NCI-H510A treated with DMSO at 0.1 percent for 48 hours (cell line): ENCODE measurements around the gene SIGLEC8.
"Not testable (repeated sequence)": the region's sequence is repeated elsewhere in the genome, so short reads cannot be mapped to it uniquely, and the experiment has no call there.

ENCODE experiments used
- DNase-seq: peaks from one replicate; lab custom pipeline; 2025; lab: John Stamatoyannopoulos, UW

Gene SIGLEC8

DNA sequence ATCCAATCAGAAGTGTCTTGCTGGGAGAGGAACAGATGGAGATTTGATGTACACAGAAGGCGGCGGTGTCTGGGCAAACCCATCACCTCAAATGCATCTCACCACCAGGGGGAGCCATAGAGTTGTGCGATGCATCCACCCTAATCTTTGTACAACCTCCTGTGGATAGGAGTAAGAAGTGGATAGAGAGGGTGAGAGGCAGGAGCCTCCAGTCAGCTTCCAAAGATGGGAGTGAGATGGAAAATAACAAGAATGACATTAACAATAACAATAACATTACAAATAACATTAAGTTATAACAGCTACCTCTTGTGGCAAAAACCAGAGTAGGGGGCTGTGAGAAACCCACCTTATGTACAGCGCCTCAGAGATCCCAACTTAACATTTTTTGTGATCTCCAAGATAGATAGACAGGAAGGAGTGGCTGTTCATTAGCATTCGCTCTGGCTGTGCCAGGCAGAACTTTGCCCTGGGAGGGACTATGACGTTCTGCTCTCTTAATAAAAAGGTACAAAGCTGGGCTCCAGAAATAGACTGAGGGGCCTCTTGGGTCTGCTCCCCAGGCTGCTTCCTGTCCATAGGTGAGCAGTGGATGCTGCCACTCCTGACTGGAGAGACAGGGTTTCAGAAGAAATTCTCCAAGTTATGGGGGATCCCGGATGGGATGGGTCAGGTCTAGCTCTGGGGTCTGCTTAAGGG, 14.9 kb upstream of the SIGLEC8 start:
- peak; percentile 1 for DNase-seq

DNA sequence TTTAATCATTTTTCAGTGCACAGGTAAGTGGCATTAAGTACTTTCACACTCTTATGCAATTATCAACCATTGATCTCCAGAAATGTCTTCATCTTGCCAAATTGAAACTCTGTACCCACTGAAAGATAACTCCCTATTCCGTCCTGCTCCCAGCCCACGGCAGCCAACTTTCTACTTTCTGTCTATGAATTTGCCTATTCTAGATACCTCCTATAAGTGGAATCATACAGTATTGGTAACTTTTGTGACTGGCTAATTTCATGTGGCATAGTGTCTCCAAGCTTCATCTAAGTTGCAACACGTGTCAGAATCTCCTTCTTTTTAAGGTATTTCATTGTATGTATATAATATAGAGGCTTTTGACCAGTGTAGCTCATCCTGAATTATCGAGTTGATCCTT, 14.4 kb upstream of the SIGLEC8 start:
- DNase-seq, result no peak

DNA sequence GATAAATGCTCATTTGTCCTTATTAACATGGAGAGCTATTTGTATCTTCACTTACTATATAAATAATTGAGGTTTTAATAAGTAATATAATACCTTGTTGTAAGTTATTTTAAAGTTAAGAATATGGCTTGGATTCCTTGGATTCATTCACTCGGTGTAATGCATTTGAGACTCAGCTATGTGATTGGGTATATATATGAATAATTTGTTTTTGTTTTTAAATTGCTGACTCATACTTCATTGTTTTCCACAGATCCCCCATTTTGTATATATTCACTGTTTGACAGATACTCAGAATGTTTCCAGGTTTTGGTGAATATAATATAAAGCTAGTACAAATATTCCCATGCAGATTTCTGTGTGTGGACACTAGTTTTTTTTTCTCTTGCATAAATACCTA, 13.3 kb upstream of the SIGLEC8 start:
- DNase-seq, result no peak

DNA sequence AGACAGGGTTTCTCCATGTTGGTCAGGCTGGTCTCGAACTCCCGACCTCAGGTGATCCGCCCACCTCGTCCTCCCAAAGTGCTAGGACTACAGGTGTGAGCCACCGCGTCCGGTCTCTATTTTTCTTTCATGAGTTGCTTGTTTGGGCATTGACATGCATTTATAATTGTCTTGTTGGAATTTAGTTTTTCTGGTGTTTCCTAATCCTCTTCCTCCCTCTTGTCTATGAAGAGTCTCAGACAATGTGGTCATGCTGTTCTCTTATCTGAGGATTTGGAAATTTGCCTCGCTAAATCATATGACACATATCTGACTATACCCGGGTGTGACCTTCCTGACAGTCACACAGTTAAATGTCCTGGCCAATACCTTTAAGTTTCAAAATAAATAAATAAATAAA, 12.7 kb upstream of the SIGLEC8 start:
- DNase-seq, result no peak

DNA sequence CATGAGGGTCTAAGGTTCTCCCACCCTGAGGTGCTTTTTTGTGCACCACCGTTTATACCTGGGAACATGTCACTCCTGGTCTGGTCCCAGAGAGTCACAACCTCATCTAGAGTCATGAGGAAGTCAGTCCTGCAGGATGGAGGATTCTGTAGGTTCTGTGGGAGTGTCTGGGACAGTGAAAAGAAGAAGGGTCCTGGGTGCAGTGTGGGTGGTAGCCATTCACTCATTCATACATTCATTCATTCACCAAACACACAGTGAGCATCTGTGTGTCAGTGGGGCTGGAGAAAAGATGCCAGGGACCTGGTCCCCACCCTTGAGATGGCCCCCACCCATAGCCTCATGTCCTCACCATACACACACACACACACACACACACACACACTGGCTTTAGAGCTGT, 11.4 kb upstream of the SIGLEC8 start:
- DNase-seq, result no peak

DNA sequence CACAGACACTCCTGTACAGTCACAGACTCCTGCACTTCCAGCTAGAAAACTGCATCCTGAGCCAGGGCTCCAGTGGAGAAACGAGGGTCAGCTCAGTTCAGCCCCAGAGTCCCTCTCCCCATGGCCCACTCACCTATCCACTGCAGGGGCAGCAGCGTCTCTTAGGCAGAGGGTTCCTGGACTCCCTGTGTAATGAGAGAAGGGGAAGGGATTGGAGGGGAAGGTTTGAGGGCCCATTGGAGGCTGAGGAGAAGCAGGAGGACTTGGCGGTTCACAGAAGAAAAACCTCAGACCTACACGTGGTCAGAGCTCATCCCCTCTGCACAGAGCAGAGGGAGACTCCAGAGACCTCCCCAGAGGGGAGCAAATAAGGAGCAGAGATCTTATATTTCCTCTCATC, 10.9 kb upstream of the SIGLEC8 start:
- DNase-seq, result no peak

DNA sequence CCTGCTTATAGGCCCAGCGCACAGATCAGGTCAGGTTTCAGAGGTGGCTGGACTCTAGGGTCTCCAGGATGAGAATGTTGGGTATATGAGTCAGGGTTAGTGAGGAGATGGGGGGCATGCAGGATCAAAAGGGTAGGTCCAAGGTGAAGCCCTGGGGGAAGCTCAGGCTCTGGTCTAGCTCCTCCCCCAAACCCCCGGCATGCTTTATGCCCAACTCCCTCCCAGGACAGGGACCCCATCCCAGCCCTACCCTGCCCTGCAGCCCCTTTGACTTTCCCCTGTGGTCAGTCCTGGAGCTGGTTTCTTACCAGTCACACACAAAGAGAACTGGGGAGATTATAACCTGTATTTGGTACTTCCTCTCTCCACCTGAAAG, 10.3 kb upstream of the SIGLEC8 start:
- DNase-seq, result no peak

DNA sequence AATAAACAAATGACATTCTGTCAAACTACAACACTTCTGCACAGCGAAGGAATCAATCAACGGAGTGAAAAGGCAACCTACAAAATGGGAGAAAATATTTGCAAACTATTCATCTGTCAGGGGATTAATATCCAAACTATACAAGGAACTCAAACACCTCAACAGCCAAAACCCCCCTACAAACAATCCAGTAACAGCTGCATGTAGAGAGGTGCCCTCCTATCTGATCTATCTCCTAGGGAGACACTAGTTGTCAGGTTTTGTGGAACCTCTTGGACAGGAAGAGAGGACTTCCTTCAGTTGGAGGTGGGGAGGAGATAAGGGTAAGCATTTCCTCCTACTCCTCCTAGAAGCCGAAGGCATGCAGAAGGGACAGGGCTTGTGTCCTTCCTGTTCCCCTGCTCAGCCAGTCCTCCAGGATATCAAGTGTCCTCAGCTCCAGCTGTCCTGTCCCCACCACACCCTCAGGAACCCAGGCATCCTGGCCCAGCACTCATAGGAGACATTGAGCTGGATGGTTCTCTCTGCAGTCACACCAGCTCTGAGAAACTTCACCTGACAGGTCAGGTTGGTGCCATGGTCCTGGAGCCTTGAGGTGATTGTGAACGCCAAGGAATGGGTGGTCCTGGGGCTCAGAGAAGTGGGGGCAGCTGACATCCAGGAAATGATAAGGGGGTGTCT, 9.8 kb upstream of the SIGLEC8 start:
- no peak for DNase-seq

DNA sequence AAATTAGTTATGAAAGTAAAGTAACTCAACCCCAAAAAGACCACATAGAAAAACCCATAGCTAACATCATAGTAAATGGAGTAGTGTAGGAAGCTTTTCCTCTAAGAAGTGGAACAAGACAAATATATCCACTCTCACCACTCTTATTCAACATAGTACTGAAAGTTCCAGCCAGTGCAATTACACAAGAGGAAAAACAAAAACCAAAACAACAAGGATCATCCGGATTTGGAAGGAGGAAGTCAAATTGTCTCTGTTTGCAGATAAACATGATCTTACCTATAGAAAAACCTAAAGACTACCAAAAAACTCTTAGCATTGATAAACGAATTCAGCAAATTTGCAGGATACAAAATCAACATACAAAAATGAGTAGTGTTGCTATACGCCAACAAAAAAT, 8.5 kb upstream of the SIGLEC8 start:
- DNase-seq, result no peak

DNA sequence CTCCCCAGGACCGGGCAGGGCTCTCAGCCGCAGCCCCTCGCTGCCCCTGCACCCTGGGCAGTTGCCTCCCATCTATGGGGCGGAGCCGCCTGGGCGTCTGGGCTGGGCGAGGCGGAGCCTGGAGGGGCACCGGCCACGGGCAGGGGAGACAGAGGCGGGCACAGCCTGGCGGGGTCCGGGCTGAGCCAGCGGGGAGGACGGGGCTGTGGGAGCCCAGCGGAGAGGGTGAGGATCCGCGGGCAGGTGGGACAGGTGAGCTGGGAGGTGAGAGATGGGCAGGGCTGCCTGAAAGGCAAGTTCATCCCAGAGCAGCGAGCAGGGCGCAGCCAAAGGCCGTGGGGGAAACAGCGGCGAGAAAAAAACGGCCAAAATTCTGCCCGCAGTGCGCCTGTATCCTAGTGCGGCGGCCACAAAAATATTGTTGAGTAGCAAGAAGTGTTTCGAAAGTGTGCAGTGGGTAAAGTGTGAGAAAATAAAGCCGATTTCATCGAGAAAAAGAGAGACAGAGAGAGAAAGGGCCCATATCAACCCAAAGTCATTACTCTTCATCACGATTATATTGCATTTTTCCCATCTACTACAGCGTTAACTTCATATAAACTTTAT, 5.8 kb upstream of the SIGLEC8 start:
- not testable (repeated sequence) for DNase-seq

DNA sequence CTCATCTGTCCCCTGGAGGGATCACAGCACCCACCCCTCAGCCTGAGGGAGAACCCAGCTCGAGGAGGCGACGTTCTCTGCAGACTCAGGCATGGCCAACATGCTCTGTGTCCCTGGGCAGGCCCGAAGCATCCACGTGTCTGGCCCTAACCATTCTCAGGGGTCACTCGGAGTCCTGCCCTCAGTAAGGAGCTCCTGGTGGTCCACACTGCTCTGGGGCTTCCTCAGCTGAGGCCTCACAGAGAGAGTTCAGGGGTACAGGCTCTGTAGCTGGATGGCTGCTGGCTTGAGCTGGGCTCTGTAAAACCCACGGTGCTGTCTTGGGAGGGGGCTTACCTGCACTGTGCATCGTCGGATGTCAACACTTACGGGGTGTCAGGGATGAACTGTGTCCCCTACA, 4.4 kb upstream of the SIGLEC8 start:
- no peak for DNase-seq

DNA sequence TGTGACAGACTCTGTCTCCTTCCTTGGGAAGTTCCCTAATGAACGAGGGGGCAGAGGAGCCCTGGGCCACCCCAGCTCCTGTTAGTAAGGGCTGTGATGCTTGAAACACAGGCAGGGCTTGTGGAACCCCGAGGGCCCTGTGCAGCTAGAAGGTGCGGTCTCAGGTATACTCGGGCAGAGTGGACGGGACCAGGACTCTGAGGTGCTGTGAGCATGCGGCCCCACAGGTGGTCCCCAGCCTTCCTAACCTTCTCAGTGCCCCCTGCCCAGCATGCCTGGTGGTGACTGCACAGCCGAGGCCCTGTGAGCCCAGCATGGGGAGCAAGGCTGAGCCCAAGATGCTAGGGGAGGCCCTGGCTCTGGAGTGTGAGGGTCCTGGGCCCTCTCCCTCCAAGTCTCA, 4.0 kb upstream of the SIGLEC8 start:
- no peak for DNase-seq

DNA sequence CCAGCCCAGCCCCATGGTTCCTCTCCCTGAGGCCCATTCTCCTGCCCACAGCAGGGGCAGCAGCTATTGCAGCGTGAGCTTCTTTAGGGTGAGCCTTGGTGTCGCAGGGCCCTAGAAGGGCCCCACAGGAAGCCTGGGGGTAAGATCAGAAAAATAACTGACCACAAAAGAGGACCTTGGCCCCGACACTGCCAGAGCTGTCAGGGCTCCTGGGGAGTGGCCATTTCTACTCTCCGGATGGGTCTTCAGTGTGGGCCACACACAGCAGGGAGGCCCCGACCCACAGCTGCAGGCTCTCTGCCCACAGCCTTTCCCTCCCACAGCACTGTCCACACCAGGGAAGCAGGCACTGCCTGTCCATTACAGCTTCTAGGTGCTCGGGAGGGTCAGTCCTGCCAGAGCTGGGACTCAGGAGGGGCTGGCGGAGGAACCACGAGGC, 3.5 kb upstream of the SIGLEC8 start:
- DNase-seq, result no peak

DNA sequence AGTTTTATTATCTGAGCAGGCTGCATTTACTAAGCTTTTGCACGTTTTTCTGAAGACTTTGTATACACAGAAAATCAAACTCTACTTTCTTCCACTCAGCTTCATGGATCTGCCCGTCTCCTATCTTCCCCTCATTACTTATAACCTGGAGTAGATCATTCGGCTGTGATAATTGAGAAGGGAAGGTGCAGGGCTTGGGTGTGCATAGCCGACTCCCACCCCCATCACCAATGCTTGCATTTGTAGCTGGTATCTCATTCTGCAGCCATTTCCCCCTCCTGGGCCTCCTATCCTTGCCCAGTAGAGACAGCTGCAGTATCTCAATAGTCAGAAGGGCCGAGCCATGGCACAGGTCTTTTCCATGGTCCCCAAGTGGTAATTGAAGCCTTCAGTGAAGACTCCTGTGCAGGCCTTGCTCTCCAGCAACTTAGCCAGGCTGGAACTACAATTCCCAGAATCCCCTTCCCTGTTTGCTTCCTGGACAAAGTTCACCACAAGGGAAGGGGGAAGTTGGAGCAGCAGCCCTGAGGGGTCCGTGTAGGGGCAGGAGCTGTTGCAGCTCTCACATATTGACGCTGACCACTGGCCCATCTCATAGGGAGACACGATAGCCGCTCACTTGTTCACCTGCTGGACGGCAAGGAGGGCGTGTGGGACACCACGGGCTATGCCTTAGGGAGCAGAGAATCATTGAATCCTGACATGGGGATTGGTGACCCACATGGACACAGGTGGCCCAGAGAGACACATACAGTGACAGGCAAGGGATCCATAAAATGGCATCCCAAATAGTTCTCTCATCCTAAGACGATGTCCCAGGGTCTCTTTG, 2.1 kb upstream of the SIGLEC8 start:
- DNase-seq, result no peak

DNA sequence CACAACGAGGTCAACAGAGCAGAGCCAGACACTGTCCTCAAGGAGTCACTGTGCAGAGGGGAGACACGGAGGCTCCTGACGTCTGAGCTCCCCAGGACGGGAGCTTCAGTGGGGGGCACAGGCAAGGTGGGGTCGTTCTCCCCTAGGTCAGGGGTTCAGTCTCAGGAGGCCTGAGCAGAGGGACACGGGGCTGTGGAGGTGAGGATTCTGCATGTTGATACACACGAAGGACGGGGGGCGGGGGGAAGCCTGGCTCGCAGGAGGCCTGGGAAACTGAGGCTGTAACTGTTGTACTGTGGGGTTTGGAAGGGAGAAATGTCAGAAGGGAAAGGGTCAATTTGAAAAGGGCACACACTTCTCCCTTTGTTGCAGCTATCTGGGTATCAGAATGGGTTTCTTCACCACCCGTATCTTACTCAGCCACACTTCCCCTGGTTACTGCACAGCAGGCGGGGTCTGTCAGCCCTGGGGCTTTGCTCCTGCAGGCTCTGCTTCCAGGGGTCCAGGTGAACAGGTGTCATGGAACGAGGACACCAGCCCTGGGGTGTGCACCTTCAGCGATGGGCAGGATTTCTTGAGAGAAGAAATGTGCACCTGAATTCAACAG, 748 bp upstream of the SIGLEC8 start:
- DNase-seq, result no peak

DNA sequence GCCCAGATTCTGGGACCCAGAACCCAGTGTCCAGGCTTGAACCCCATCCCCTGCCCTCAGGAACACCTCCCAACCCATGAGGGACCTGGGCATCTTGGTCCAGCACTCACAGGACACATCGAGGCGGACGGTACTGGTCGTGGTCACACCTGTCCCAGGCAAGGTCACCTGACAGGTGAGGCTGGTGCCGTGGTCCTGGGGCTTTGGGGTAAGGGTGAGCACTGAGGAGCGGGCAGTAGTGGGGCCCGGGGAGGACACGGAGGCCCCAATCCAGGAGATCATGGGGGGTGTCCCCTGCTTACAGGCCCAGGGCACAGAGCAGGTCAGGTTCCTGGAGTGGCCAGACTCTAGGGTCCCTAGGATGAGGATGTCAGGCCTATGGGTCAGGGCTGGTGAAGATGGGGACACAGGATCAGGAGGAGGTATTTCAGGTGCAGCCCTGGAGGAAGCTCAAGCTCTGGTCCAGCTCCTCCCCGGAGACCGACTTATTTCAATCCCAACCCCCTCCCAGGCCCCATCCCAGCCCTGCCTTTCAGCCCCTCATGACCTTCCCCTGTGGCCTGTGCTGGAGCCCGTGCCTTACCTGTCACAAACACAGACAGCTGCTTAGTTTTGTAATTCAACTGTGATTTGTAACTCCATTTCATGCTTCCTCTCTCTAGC, 772 bp downstream of the SIGLEC8 start:
- DNase-seq, result no peak

DNA sequence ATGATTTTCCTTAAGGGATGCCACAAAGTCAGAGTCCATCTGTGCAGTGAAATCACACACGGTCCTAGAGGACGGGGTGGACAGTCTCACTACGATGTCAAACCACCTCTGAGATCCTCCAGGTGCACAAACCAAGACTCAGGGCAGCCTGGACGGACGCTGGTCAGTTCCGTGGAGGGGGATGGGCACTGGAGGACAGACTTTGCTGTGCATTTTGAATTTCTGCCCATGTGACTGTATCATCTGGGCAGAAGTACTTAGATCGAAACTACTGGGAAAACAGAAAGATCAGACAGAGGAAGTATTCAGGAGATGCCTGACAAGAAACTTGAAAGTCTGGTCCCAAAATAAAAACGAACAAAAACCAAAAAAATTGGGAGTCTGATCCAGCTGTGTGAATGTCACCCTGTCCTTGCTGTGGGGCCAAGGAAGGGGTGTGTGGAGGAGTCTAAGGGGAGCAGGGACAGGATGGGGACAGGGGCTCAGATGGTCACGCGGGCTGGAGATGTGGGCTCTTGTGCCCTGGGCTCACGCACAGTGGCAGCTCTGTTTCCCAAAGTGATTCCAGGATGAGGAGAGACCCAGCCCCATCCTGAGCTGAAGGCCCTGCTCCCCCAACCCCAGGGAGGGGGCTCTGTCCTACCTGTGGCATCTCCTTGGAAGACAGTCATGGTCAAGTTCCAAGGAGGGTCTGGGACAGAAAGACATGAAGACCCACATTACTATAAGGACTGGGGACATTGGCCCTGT, 1.5 kb downstream of the SIGLEC8 start:
- DNase-seq, result no peak

DNA sequence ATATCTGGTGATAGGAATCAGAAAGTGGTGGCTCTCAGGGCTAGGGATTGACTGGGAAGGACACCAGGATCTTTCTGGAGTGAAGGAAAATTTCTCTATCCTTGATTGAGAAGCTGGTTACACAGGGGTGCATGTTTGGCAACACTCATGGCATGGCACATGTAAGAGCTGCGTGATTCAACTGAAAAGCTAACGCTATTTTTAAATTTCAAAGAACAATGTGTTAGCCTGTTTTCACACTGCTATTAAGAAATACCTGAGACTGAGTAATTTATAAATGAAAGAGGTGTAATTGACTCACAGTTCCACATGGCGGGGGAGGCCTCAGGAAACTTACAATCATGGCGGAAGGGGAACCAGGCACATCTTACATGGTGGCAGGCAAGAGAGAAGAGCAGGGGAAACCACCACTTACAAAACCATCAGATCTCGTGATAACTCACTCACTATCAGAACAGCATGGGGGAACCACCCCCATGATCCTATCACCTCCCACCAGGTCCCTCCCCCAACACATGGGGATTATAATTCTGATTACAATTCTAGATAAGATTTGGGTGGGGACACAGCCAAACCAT, 7.4 kb downstream of the SIGLEC8 start:
- DNase-seq, result no peak

DNA sequence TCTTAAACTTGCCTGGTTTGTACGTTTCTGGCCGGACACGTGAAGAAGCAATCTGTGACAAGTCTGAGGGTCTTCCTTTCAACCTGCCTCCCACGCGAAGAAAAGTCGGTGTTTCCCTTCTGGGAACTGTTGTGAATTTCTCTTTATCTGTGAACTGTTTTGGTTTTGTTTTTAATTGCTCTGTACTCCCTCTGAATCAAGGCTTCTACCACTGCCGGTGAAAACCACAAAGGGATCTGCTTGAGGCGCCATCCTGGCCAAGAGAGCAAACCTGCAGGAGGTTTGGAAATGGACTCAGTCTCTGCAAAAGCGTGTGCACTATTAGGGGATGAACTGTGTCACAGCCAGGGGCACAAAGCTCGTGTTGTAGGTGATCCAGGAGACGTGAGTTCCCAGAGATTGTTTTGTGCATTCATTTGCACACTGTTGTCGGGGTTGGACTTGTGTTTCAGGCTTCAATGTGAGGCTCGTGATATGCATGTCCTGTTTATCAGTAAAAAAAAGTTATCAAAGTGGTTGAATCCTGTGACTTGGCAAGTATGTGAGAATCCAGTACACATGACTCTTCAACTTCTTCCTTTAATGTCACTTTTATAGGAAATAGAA, 9.7 kb downstream of the SIGLEC8 start:
- DNase-seq, result no peak

DNA sequence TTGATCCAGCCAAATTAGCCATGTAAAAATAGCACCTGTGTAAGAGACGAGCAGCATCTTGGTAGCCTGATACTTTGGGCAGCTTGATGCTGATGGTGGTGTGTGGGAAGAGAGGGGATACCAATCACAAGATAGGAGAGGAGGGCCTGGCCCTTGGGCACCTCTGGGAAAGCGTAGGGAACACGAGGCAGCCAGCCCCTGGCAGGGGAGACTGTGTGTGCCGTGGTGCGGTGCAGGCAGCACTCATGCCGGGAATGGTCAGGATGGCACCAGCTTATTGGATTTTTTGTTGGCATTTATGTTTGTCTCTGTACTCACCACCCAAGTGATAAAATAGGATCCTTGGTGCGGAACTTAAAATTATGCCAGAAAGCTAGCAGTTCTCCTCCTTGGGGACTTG, 10.2 kb downstream of the SIGLEC8 start:
- no peak for DNase-seq
